ENCODE data around the gene DOCK10. TPM values are rescaled to one million over a fixed set of nuclear protein-coding genes. Genes with fewer than 3 reads are reported as not detected.
A peak's percentile ranks its signal among the peaks of the same experiment; 100 is the strongest.

The DOCK10 gene
- total RNA-seq, 5 donors from 2014 or later (not counting 1 experiment from before 2014, with no cell fraction given): 206 to 266 (median 235) TPM

GRCh38 chr2:225013425-225014365 is 28.6 kb downstream of the DOCK10 start:
- Mint-ChIP-seq H3K9me3 (no peaks in the 10 kb centered on the region), H3K27me3 (no peaks in the 10 kb centered on the region), H3K4me1 (peaks cover 78 to 82% (median 80%) of the 10 kb centered on the region in 3 donors), H3K4me3 (peak overlapping the region in 1 of 3 donors; percentile 3), H3K36me3 (no peaks in the 10 kb centered on the region), H3K27ac (peak overlapping the region; percentile 53 to 80)
- POLR2A ChIA-PET: interaction anchor here in 1 of 2 donors (0.7 kb wide), 2 partner anchors 23 to 29 kb away, joined by 3 to 7 read pairs; partner anchors contain the start of gene DOCK10
- peak in 3 of 4 experiments; percentile 43 to 53 (median 50) for ATAC-seq (replicated peaks in 1 of 4)
- Histone ChIP-seq H3K9me3 (no peaks in the 10 kb centered on the region), H3K4me3 (ENCODE audit: control insufficient read depth in 1 of 2, extremely low read depth in 1 of 2, low read length in 1 of 2) (no peak overlapping the region), H3K36me3 (ENCODE audit: control insufficient read depth in 2 of 2, extremely low read depth in 1 of 2, insufficient read depth in 1 of 2, low read length in 1 of 2) (no peaks in the 10 kb centered on the region), H3K4me1 (ENCODE audit: control insufficient read depth in 1 of 2, extremely low read depth in 1 of 2, insufficient read depth in 2 of 2, low read length in 2 of 2) (peaks cover 4 to 13% of the 10 kb centered on the region in 2 experiments), H3K27me3 (replicated peaks in 1 of 2; ENCODE audit: control insufficient read depth in 2 of 2, extremely low read depth in 1 of 2, insufficient read depth in 2 of 2, low read length in 1 of 2) (no peaks in the 10 kb centered on the region), H3K27ac (ENCODE audit: low read length) (no peak overlapping the region)
- WGBS (ENCODE audit: insufficient coverage): no CpG with 5 or more reads among the region's 2 CpGs
- peak in 1 of 35 experiments; percentile 28 for DNase-seq
- CTCF ChIA-PET: interaction anchor here (0.6 to 3.1 kb wide), 6 partner anchors 9 to 259 kb away, joined by 3 to 18 read pairs (median 4); no protein-coding TSS in a partner anchor

- H3K9me3 Mint-ChIP-seq: no peaks in the 10 kb centered on the region
- H3K36me3 Mint-ChIP-seq: peaks cover 6% of the 10 kb centered on the region
- no peak for ATAC-seq (replicated peaks in 1 of 4)
- Histone ChIP-seq H3K9me3 (no peaks in the 10 kb centered on the region), H3K4me1 (ENCODE audit: control insufficient read depth in 1 of 2, extremely low read depth in 1 of 2, insufficient read depth in 2 of 2, low read length in 2 of 2) (peaks cover 14 to 16% of the 10 kb centered on the region in 2 experiments), H3K36me3 (ENCODE audit: control insufficient read depth in 2 of 2, extremely low read depth in 1 of 2, insufficient read depth in 1 of 2, low read length in 1 of 2) (no peaks in the 10 kb centered on the region), H3K27ac (ENCODE audit: low read length) (no peak overlapping the region), H3K4me3 (ENCODE audit: control insufficient read depth in 1 of 2, extremely low read depth in 1 of 2, low read length in 1 of 2) (no peak overlapping the region), H3K27me3 (replicated peaks in 1 of 2; ENCODE audit: control insufficient read depth in 2 of 2, extremely low read depth in 1 of 2, insufficient read depth in 2 of 2, low read length in 1 of 2) (no peaks in the 10 kb centered on the region)
- ChIA-PET POLR2A (no interaction called here), CTCF (interaction anchor here in 1 of 2 donors (0.6 to 3.1 kb wide), 3 partner anchors 10 to 164 kb away, joined by 3 to 18 read pairs (median 5); no protein-coding TSS in a partner anchor)
- H3K4me1 Mint-ChIP-seq: peaks cover 86 to 88% (median 87%) of the 10 kb centered on the region in 3 donors
- peak overlapping the region; percentile 52 to 69 for H3K27ac Mint-ChIP-seq
- H3K27me3 Mint-ChIP-seq: no peaks in the 10 kb centered on the region
- 92% methylated on average over 8 of the region's 11 CpGs for WGBS (ENCODE audit: insufficient coverage)
- no peak overlapping the region for H3K4me3 Mint-ChIP-seq
- no peak for DNase-seq
Measured at GRCh38 chr2:225011585-225011984, 30.7 kb downstream of the DOCK10 start.

GRCh38 chr2:225010804-225011203 is 31.5 kb downstream of the DOCK10 start:
- no peaks in the 10 kb centered on the region for H3K27me3 Mint-ChIP-seq
- DNase-seq: no peak
- H3K9me3 Mint-ChIP-seq: no peaks in the 10 kb centered on the region
- peaks cover 14 to 16% of the 10 kb centered on the region in 2 experiments for H3K4me1 ChIP-seq (ENCODE audit: control insufficient read depth in 1 of 2, extremely low read depth in 1 of 2, insufficient read depth in 2 of 2, low read length in 2 of 2)
- no peaks in the 10 kb centered on the region for H3K9me3 ChIP-seq
- peak in 2 of 4 experiments; percentile 31 to 35 for ATAC-seq (replicated peaks in 1 of 4)
- H3K27me3 ChIP-seq (replicated peaks in 1 of 2; ENCODE audit: control insufficient read depth in 2 of 2, extremely low read depth in 1 of 2, insufficient read depth in 2 of 2, low read length in 1 of 2): no peaks in the 10 kb centered on the region
- peaks cover 90 to 93% (median 91%) of the 10 kb centered on the region in 3 donors for H3K4me1 Mint-ChIP-seq
- no peak overlapping the region for H3K4me3 Mint-ChIP-seq
- peak overlapping the region; percentile 15 for H3K27ac ChIP-seq (ENCODE audit: low read length)
- no peak overlapping the region for H3K4me3 ChIP-seq (ENCODE audit: control insufficient read depth in 1 of 2, extremely low read depth in 1 of 2, low read length in 1 of 2)
- peaks cover 0 to 2% of the 10 kb centered on the region in 2 donors for H3K36me3 ChIP-seq (ENCODE audit: control insufficient read depth in 2 of 2, extremely low read depth in 1 of 2, insufficient read depth in 1 of 2, low read length in 1 of 2)
- H3K36me3 Mint-ChIP-seq: peaks cover 11% of the 10 kb centered on the region
- ChIA-PET CTCF (interaction anchor here in 1 of 2 donors (2.0 kb wide), 1 partner anchor 10 kb away, joined by 5 read pairs; no protein-coding TSS in a partner anchor), POLR2A (no interaction called here)
- no CpG with 5 or more reads among the region's 4 CpGs for WGBS (ENCODE audit: insufficient coverage)
- peak overlapping the region; percentile 86 to 90 for H3K27ac Mint-ChIP-seq

DNA sequence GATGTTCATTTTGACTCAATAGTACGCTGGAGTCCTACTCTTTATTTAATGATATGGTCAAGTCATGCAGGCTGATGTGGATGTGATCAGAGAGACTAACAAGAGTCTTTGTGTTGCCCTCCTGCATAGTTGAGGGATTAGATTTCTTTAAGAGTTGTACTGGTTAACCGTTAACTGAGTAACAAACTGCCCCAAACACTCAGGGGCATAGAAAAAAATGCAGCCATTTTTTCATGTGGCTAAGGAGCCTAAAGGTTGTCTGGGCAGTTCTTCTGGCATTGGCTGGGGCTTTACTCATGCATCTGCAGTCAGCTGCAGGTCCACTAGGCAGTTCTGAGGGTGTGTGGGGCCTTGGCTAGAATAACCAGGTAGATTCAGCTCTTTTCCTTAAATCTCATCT is 32.5 kb downstream of the DOCK10 start:
- POLR2A ChIA-PET: no interaction called here

DNA sequence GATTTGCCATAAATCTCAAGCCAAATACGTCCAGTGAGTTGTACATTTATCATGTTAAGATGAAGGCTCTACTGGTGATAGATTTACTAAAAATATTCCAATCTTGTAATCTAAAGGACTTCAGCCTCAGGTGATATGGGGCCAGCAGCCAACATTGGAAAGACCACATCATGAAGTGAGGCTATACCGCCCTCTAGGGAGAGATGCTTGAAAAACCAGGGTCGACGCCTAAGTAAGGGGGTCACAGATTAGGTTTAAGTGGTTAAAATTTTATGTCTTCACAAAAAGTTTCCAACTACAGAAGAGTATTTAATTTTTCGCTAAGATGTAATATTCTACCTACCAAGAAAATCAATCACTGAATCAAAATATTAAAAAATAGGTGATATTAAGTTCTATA is 33.3 kb downstream of the DOCK10 start:
- H3K36me3 Mint-ChIP-seq: peaks cover 13% of the 10 kb centered on the region

More for the DNA sequence above, 32.5 kb downstream of the DOCK10 start:
- H3K27ac Mint-ChIP-seq: peak overlapping the region; percentile 86 to 90
- H3K4me1 Mint-ChIP-seq: peaks cover 86 to 90% (median 89%) of the 10 kb centered on the region in 3 donors
- no CpG with 5 or more reads among the region's 2 CpGs for WGBS (ENCODE audit: insufficient coverage)
- ATAC-seq (replicated peaks in 1 of 4) (no peak), DNase-seq (no peak)
- Histone ChIP-seq H3K27ac (ENCODE audit: low read length) (no peak overlapping the region), H3K36me3 (ENCODE audit: control insufficient read depth in 2 of 2, extremely low read depth in 1 of 2, insufficient read depth in 1 of 2, low read length in 1 of 2) (peaks cover 0 to 2% of the 10 kb centered on the region in 2 donors), H3K4me3 (ENCODE audit: control insufficient read depth in 1 of 2, extremely low read depth in 1 of 2, low read length in 1 of 2) (no peak overlapping the region), H3K4me1 (ENCODE audit: control insufficient read depth in 1 of 2, extremely low read depth in 1 of 2, insufficient read depth in 2 of 2, low read length in 2 of 2) (peaks cover 13 to 14% of the 10 kb centered on the region in 2 experiments), H3K27me3 (replicated peaks in 1 of 2; ENCODE audit: control insufficient read depth in 2 of 2, extremely low read depth in 1 of 2, insufficient read depth in 2 of 2, low read length in 1 of 2) (no peaks in the 10 kb centered on the region), H3K9me3 (no peaks in the 10 kb centered on the region)
- peaks cover 11% of the 10 kb centered on the region for H3K36me3 Mint-ChIP-seq
- CTCF ChIA-PET: interaction anchor here in 1 of 2 donors (0.7 to 1.0 kb wide), 3 partner anchors 43 to 128 kb away, joined by 3 to 5 read pairs (median 4); no protein-coding TSS in a partner anchor
- H3K9me3 Mint-ChIP-seq: no peaks in the 10 kb centered on the region
- no peaks in the 10 kb centered on the region for H3K27me3 Mint-ChIP-seq
- H3K4me3 Mint-ChIP-seq: peak overlapping the region in 2 of 3 donors; percentile 11 to 15

More for the DNA sequence above, 33.3 kb downstream of the DOCK10 start:
- Mint-ChIP-seq H3K27ac (peak overlapping the region in 1 of 2 donors; percentile 70), H3K9me3 (no peaks in the 10 kb centered on the region), H3K4me3 (no peak overlapping the region), H3K4me1 (peaks cover 86 to 92% (median 91%) of the 10 kb centered on the region in 3 donors), H3K27me3 (no peaks in the 10 kb centered on the region)
- Histone ChIP-seq H3K4me3 (ENCODE audit: control insufficient read depth in 1 of 2, extremely low read depth in 1 of 2, low read length in 1 of 2) (no peak overlapping the region), H3K27me3 (replicated peaks in 1 of 2; ENCODE audit: control insufficient read depth in 2 of 2, extremely low read depth in 1 of 2, insufficient read depth in 2 of 2, low read length in 1 of 2) (no peaks in the 10 kb centered on the region), H3K36me3 (ENCODE audit: control insufficient read depth in 2 of 2, extremely low read depth in 1 of 2, insufficient read depth in 1 of 2, low read length in 1 of 2) (peaks cover 0 to 2% of the 10 kb centered on the region in 2 donors), H3K9me3 (no peaks in the 10 kb centered on the region), H3K4me1 (ENCODE audit: control insufficient read depth in 1 of 2, extremely low read depth in 1 of 2, insufficient read depth in 2 of 2, low read length in 2 of 2) (peaks cover 13 to 14% of the 10 kb centered on the region in 2 experiments), H3K27ac (ENCODE audit: low read length) (no peak overlapping the region)
- ChIA-PET POLR2A (interaction anchor here in 1 of 2 donors (0.6 kb wide), 1 partner anchor 57 kb away, joined by 4 read pairs; no protein-coding TSS in a partner anchor), CTCF (interaction anchor here in 1 of 2 donors (0.6 to 1.0 kb wide), 4 partner anchors 8 to 127 kb away, joined by 3 to 5 read pairs (median 4); no protein-coding TSS in a partner anchor)
- no CpG with 5 or more reads among the region's 5 CpGs for WGBS (ENCODE audit: insufficient coverage)
- DNase-seq (peak in 3 of 35 experiments; percentile 11 to 56 (median 16)), ATAC-seq (replicated peaks in 1 of 4) (peak in 1 of 4 experiments; percentile 50)
